ENCODE results near the gene ANAPC15.
"Not testable (repeated sequence)": the region's sequence is repeated elsewhere in the genome, so short reads cannot be mapped to it uniquely, and the experiment has no call there.

ANAPC15 gene

GRCh38 chr11:72144807-72145565 lies 32.5 kb upstream of the ANAPC15 start:
- Histone ChIP-seq H3K4me3 (ENCODE audit: low read depth, low read length) (no peak overlapping the region), H4K8ac (ENCODE audit: low read depth, low read length) (no peak overlapping the region), H3K4me1 (ENCODE audit: control insufficient read depth in 1 of 2, insufficient read depth in 2 of 2, low read length in 2 of 2) (no peaks in the 10 kb centered on the region), H3K4me2 (ENCODE audit: low read length) (no peak overlapping the region), H3K18ac (ENCODE audit: low read length) (no peak overlapping the region), H3K14ac (ENCODE audit: low read length) (no peak overlapping the region), H4K12ac (ENCODE audit: low read depth, low read length) (no peak overlapping the region), H3K4ac (ENCODE audit: low read depth, low read length) (no peak overlapping the region), H2AFZ (ENCODE audit: insufficient read depth, low read length, poor library complexity) (no peak overlapping the region), H4K91ac (ENCODE audit: low read depth, low read length) (no peak overlapping the region), H2AK5ac (ENCODE audit: low read length) (no peak overlapping the region), H3K36me3 (ENCODE audit: control insufficient read depth in 1 of 2, insufficient read depth in 2 of 2, low read length in 2 of 2) (no peaks in the 10 kb centered on the region), H3K27ac (ENCODE audit: low read depth, low read length) (no peak overlapping the region), H2BK12ac (ENCODE audit: low read length) (no peak overlapping the region), H3K79me2 (ENCODE audit: control insufficient read depth, insufficient read depth, low read length, poor library complexity) (no peaks in the 10 kb centered on the region), H3K9me3 (ENCODE audit: insufficient read depth, low read depth, low read length) (no peaks in the 10 kb centered on the region), H3K23ac (ENCODE audit: low read length) (no peak overlapping the region), H3K27me3 (ENCODE audit: insufficient read depth, low read length) (no peaks in the 10 kb centered on the region), H3K79me1 (ENCODE audit: low read length) (no peaks in the 10 kb centered on the region), H2BK5ac (ENCODE audit: low read depth, low read length, poor library complexity) (no peak overlapping the region), H2BK120ac (ENCODE audit: insufficient read depth, low read length, poor library complexity) (no peak overlapping the region), H3K9ac (ENCODE audit: low read length) (no peak overlapping the region)
- no CpG with 5 or more reads among the region's 4 CpGs for WGBS (ENCODE audit: extremely low coverage, insufficient coverage, insufficient read length)
- DNase-seq = peak; percentile 86 to 95

DNA sequence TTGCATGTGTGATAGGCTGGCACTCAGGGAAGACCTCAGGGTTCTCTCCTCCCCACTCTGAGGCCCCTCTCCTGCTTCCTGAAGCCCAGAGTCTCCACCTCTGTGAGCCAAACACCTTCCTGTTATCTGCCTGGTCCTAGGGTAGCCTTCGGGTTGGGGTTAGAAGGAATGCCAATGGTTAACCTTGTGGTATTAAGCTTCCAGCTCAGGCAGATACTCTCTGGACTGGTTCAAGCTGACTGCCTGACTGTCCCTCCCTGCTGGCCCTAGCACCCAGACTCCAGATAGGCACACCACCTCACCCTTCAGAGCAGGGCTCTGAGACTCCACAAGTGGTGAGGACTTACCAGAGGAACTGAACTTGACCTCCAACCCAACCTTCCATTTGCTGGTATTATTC lies 30.0 kb upstream of the ANAPC15 start:
- H2AK5ac ChIP-seq (ENCODE audit: low read length); H2BK120ac ChIP-seq (ENCODE audit: insufficient read depth, low read length, poor library complexity); H3K4me2 ChIP-seq (ENCODE audit: low read length); H4K8ac ChIP-seq (ENCODE audit: low read depth, low read length); H2BK12ac ChIP-seq (ENCODE audit: low read length); H3K36me3 ChIP-seq (ENCODE audit: control insufficient read depth in 1 of 2, insufficient read depth in 2 of 2, low read length in 2 of 2); H3K9me3 ChIP-seq (ENCODE audit: insufficient read depth, low read depth, low read length); H4K12ac ChIP-seq (ENCODE audit: low read depth, low read length); H3K9ac ChIP-seq (ENCODE audit: low read length); H3K27ac ChIP-seq (ENCODE audit: low read depth, low read length); H3K4ac ChIP-seq (ENCODE audit: low read depth, low read length); H3K79me2 ChIP-seq (ENCODE audit: control insufficient read depth, insufficient read depth, low read length, poor library complexity); H4K91ac ChIP-seq (ENCODE audit: low read depth, low read length); H2AFZ ChIP-seq (ENCODE audit: insufficient read depth, low read length, poor library complexity); H3K4me3 ChIP-seq (ENCODE audit: low read depth, low read length); H3K4me1 ChIP-seq (ENCODE audit: control insufficient read depth in 1 of 2, insufficient read depth in 2 of 2, low read length in 2 of 2); DNase-seq; H3K79me1 ChIP-seq (ENCODE audit: low read length); H3K23ac ChIP-seq (ENCODE audit: low read length); H3K14ac ChIP-seq (ENCODE audit: low read length); H3K18ac ChIP-seq (ENCODE audit: low read length); H2BK5ac ChIP-seq (ENCODE audit: low read depth, low read length, poor library complexity); H3K27me3 ChIP-seq (ENCODE audit: insufficient read depth, low read length): not testable (repeated sequence)
- no CpG with 5 or more reads among the region's 1 CpG for WGBS (ENCODE audit: extremely low coverage, insufficient coverage, insufficient read length)

DNA sequence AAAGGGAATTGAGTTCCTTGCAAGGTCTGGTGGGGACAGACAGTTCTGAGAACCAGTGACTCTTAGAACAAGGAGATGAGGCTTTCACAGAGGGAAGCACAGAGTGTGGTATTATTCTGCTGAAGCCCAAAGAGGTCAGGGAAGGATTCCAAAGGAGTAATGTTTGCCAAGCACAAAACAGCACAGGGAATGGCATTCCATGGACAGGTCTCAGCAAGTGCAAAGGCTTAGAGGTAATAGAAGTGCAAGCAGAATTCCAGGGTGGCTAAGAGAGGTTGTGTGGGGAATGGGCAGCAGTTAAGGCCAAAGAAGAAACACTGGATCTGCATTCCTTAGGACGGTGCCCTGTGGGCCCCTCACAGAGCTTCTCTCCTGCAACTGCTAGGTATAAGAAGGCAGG lies 29.6 kb upstream of the ANAPC15 start:
- H2BK12ac ChIP-seq (ENCODE audit: low read length); H3K9ac ChIP-seq (ENCODE audit: low read length); H3K14ac ChIP-seq (ENCODE audit: low read length); H3K79me1 ChIP-seq (ENCODE audit: low read length); H3K79me2 ChIP-seq (ENCODE audit: control insufficient read depth, insufficient read depth, low read length, poor library complexity); H3K4me2 ChIP-seq (ENCODE audit: low read length); H2AFZ ChIP-seq (ENCODE audit: insufficient read depth, low read length, poor library complexity); H3K9me3 ChIP-seq (ENCODE audit: insufficient read depth, low read depth, low read length); H3K36me3 ChIP-seq (ENCODE audit: control insufficient read depth in 1 of 2, insufficient read depth in 2 of 2, low read length in 2 of 2); H3K23ac ChIP-seq (ENCODE audit: low read length); H3K27me3 ChIP-seq (ENCODE audit: insufficient read depth, low read length); H2AK5ac ChIP-seq (ENCODE audit: low read length); H4K12ac ChIP-seq (ENCODE audit: low read depth, low read length); H3K18ac ChIP-seq (ENCODE audit: low read length); H4K91ac ChIP-seq (ENCODE audit: low read depth, low read length); H3K27ac ChIP-seq (ENCODE audit: low read depth, low read length); H2BK5ac ChIP-seq (ENCODE audit: low read depth, low read length, poor library complexity); H3K4ac ChIP-seq (ENCODE audit: low read depth, low read length); H3K4me1 ChIP-seq (ENCODE audit: control insufficient read depth in 1 of 2, insufficient read depth in 2 of 2, low read length in 2 of 2); H2BK120ac ChIP-seq (ENCODE audit: insufficient read depth, low read length, poor library complexity); H4K8ac ChIP-seq (ENCODE audit: low read depth, low read length); H3K4me3 ChIP-seq (ENCODE audit: low read depth, low read length): not testable (repeated sequence)
- no CpG with 5 or more reads among the region's 1 CpG for WGBS (ENCODE audit: extremely low coverage, insufficient coverage, insufficient read length)
- DNase-seq = peak in 1 of 2 donors; percentile 25

- WGBS (ENCODE audit: extremely low coverage, insufficient coverage, insufficient read length) = no CpG with 5 or more reads among the region's 3 CpGs
- Histone ChIP-seq H3K4me3 (ENCODE audit: low read depth, low read length) (no peak overlapping the region), H3K4ac (ENCODE audit: low read depth, low read length) (no peak overlapping the region), H3K79me2 (ENCODE audit: control insufficient read depth, insufficient read depth, low read length, poor library complexity) (no peaks in the 10 kb centered on the region), H3K79me1 (ENCODE audit: low read length) (no peaks in the 10 kb centered on the region), H3K27ac (ENCODE audit: low read depth, low read length) (no peak overlapping the region), H3K9me3 (ENCODE audit: insufficient read depth, low read depth, low read length) (peaks cover 2% of the 10 kb centered on the region), H2BK120ac (ENCODE audit: insufficient read depth, low read length, poor library complexity) (no peak overlapping the region), H2AK5ac (ENCODE audit: low read length) (no peak overlapping the region), H3K18ac (ENCODE audit: low read length) (no peak overlapping the region), H3K4me2 (ENCODE audit: low read length) (no peak overlapping the region), H3K23ac (ENCODE audit: low read length) (no peak overlapping the region), H3K4me1 (ENCODE audit: control insufficient read depth in 1 of 2, insufficient read depth in 2 of 2, low read length in 2 of 2) (no peaks in the 10 kb centered on the region), H3K14ac (ENCODE audit: low read length) (no peak overlapping the region), H4K91ac (ENCODE audit: low read depth, low read length) (no peak overlapping the region), H2BK12ac (ENCODE audit: low read length) (no peak overlapping the region), H4K8ac (ENCODE audit: low read depth, low read length) (no peak overlapping the region), H3K36me3 (ENCODE audit: control insufficient read depth in 1 of 2, insufficient read depth in 2 of 2, low read length in 2 of 2) (no peaks in the 10 kb centered on the region), H3K27me3 (ENCODE audit: insufficient read depth, low read length) (no peaks in the 10 kb centered on the region), H2AFZ (ENCODE audit: insufficient read depth, low read length, poor library complexity) (no peak overlapping the region), H2BK5ac (ENCODE audit: low read depth, low read length, poor library complexity) (no peak overlapping the region), H4K12ac (ENCODE audit: low read depth, low read length) (no peak overlapping the region), H3K9ac (ENCODE audit: low read length) (no peak overlapping the region)
- peak; percentile 67 to 89 for DNase-seq
These were observed 28.6 kb upstream of the ANAPC15 start for GRCh38 chr11:72141066-72141465.

Data from trophoblast cell (in vitro differentiated cells and primary cell).